Fibroblast of the aortic adventitia (primary cell): Measurements from ENCODE around the gene SLC66A2. TPM values are rescaled to one million over a fixed set of nuclear protein-coding genes. Genes with fewer than 3 reads are reported as not detected.

Experiments used
- DNase-seq: peaks from one replicate; pipeline ENCODE4 v3.0.0-alpha.2; 2010; ENCODE audit warnings: low read depth
- H3K4me3 ChIP-seq: 2 replicates; pipeline ENCODE4 v1.5.1; 2011; ENCODE audit warnings: low read depth, mild to moderate bottlenecking, control low read depth, low read length, moderate library complexity
- CTCF ChIP-seq: IDR thresholded peaks from 2 replicates; pipeline ENCODE4 v1.5.1; 2011; ENCODE audit warnings: mild to moderate bottlenecking, low read length, control low read depth, inconsistent platforms; ENCODE audit not compliant: insufficient read depth
- total RNA-seq: library from RNA; depleted of rRNA; stranded (reverse); fragments of >200 nt; gene quantifications from 2 replicates; pipeline ENCODE4 v1.2.3, GENCODE V29; 2012; ENCODE audit warnings: low replicate concordance

SLC66A2 gene
- total RNA-seq, 1 donor = 15.6 TPM

- TF ChIP-seq CTCF = no peak
- no peak for DNase-seq
- H3K4me3 ChIP-seq = no peak overlapping the region
These were observed 20.5 kb upstream of the SLC66A2 start for GRCh38 chr18:79971986-79972385.

GRCh38 chr18:79971211-79971952, 19.9 kb upstream of the SLC66A2 start:
- no peak for TF ChIP-seq CTCF
- H3K4me3 ChIP-seq = no peak overlapping the region
- DNase-seq = no peak

GRCh38 chr18:79970419-79971133, 19.1 kb upstream of the SLC66A2 start:
- no peak for TF ChIP-seq CTCF
- no peak overlapping the region for H3K4me3 ChIP-seq
- DNase-seq = no peak

GRCh38 chr18:79965119-79965902, 13.9 kb upstream of the SLC66A2 start:
- H3K4me3 ChIP-seq = peak overlapping the region; percentile 69
- no peak for TF ChIP-seq CTCF
- peak; percentile 62 for DNase-seq

- peak; percentile 25 for DNase-seq
- peak; percentile 40 for TF ChIP-seq CTCF
- H3K4me3 ChIP-seq = peak within 1 kb of the TSS; percentile 69
These were observed 13.1 kb upstream of the SLC66A2 start, which contains the start of gene HSBP1L1 for GRCh38 chr18:79964330-79965118. HSBP1L1 (plus strand) TSS chr18:79964643; CDS start chr18:79964736, 93 bp downstream.
